NCI-H2107 treated with DMSO at 0.1 percent for 48 hours (cell line): Measurements from ENCODE around the gene KRTAP5-4.
A peak's percentile ranks its signal among the peaks of the same experiment; 100 is the strongest.
"Not testable (repeated sequence)": the region's sequence is repeated elsewhere in the genome, so short reads cannot be mapped to it uniquely, and the experiment has no call there.

ENCODE experiments used
- DNase-seq: peaks from one replicate; lab custom pipeline; 2025; ENCODE audit not compliant: unreplicated experiment; lab: John Stamatoyannopoulos, UW

KRTAP5-4 gene

DNA sequence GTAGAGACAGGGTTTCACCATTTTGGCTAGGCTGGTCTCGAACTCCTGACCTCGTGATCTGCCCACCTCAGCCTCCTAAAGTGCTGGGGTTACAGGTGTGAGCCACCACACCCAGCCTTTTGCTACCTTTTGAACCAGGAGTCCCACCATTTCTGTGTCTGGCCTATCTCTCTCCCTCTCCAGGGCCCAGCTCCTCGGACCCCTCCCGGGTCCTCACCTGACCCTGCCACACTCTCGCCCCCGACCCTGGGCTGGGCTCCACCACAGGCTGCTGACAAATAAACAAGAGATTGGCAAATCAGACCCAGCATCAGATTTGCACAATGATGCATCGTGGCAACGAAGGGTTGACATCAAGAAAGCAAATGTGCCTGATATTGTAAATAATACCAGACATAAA, 16.4 kb upstream of the KRTAP5-4 start:
- no peak for DNase-seq

DNA sequence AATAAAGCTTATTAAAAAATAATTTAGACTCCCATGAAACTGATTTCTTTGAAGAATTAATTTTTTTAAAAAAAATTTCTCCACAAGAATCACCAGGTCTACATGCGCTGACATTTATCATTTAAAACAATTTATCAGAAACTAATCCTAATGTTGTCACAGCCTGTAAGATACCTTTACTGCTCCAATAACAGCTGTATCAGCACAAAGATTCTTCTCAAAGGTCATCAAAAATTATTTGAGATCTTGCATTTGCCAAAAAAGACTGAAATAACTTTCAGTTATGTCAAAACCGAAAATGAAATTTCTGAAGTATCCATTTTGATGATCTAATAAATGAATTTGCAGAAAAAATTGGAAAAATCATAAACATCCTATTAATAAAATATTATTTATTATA, 15.7 kb upstream of the KRTAP5-4 start:
- no peak for DNase-seq

DNA sequence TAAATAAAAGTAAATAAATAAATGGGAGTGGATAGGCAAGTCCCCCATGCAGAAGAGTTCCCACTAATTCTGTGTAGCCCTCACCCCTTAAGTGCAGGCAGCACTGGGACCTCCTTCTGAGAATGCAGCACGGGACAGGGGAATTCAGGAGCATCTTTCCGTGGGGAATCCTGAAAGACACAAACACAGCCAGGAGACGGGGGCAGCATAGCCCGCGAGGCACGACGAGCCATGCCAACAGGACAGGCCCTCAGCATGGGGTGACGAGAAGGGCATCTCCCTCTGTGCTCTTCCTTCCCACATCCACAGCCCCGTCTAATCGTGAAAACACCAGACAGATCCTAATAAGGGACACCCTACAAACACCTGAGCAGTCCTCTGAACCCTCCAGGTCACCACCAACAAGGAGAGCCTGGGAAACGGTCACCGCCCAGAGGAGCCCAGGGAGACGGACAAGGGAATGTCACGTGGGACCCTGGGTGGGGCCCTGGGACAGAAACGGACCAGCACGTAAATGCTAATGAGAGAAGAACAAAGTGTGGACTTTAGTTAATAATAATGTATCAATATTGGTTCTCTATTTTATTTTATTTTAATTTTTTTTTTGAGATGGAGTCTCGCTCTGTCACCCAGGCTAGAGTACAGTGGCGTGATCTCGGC, 14.5 kb upstream of the KRTAP5-4 start:
- no peak for DNase-seq

DNA sequence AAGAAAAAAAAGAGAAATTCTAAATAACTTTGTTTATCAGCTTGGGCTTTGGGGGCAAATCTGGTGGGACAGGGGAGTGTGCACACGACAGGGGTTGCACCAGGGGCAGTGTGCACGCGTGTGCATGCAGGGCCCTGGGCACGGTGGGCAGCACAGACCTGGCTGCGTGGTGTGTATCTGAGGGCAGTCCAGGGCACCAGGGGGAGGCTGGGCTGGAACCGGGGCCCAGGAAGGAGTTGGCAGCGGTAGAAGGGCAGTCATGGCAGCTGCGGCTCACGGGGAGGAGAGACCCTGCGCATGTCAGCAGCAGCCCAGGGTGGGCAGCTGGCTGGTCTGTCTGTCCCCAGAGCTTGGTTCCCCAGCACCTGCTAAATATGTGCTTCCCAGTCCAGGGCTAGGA, 11.9 kb upstream of the KRTAP5-4 start:
- DNase-seq, result no peak

DNA sequence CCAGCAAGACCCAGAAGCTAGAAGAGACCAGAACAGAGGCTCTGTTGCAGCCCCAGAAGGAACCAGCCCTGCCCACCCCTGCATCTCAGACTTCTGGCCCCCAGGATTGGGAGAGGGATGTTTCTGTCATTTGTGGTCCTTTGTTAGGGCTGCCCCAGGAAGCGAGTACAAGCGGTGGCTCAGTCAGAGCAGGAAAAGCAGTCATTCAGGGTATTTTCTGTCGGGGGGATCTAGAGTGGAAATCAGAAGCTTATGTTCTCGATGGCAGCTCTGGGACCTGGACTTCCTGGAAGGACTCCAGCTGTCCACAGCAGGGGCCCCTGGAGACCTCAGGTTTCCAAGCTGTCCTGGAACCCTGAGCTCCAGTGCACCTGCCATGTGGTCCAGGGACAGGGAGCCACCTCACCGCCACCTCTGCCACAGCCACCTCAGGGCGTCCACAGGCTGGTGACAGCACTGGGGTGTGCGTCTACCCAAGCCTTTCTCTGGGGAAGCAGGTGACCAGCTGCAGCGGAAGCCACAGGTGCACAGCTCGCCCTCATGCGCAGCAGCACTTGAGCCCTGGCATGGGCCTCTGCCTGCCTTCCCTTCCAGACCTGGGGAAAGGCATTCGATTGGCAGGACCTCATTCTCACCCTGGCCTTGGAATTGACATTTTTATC, 10.2 kb upstream of the KRTAP5-4 start:
- DNase-seq, result peak; percentile 46

DNA sequence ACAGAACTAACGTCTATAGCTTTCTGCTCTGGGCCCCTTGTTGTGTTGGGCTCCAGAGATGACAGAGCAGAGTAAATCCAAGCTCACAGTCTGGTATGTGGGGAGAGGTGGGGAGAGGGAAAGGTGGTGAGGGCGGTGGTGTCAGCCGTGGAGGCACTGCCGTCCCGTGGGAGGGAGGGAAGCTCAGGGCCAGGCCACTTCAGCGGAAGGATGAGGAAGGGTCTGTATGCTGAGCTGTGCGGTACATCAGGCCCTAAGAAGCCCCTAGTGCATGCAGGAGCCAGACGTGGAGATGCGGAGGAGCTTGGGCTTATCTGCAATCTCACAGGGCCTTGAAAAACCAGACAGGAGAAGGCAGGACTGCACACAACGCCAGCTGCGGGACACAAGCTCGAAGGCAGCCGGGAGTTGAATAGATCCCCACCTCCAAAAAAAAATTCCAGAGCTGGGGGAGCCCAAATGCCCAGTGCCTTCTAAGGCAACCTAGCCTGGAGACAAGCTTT, 9.2 kb upstream of the KRTAP5-4 start:
- DNase-seq, result no peak

DNA sequence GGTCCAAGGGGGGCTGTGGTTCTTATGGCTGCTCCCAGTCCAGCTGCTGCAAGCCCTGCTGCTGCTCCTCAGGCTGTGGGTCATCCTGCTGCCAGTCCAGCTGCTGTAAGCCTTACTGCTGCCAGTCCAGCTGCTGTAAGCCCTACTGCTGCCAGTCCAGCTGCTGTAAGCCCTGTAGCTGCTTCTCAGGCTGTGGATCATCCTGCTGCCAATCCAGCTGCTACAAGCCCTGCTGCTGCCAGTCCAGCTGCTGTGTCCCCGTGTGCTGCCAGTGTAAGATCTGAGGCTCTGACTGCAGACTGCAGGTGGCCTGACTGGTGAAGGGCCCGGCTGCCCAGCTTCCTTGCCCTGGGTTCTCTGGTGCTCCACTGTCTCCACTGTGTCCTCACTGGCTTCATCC, 8.3 kb upstream of the KRTAP5-4 start:
- no peak for DNase-seq

DNA sequence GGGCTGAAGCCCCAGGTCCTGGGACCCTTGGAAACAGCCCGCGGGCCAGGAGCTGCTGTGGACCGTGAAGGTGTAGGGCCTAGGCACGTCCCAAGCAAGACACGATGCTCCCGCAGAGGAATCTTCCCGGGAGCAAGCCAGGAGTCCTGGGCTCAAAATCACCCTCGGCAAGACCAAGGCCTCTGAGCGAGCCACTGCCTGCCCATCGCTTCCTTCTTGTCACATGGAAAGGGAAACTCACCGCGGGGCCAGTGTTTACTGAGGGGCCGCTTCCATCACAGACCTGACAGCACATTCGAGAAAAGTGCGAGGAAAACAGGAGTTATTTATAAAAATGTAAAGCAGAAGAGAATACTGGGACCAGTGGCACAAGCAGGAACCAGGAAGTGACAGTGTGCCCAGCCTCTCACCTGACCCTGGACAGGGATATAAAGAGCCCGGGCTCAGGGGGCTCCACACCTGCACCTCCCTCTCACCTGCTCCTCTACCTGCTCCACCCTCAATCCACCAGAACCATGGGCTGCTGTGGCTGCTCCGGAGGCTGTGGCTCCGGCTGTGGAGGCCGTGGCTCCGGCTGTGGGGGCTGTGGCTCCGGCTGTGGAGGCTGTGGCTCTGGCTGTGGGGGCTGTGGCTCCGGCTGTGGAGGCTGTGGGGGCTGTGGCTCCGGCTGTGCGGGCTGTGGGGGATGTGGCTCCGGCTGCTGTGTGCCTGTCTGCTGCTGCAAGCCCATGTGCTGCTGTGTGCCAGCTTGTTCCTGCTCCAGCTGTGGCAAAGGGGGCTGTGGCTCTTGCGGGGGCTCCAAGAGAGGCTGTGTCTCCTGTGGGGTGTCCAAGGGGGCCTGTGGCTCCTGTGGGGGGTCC, 7.6 kb upstream of the KRTAP5-4 start, which contains the start of gene KRTAP5-5:
Gene KRTAP5-5 (plus strand): TSS at position 450 of the 860 bp plus-strand sequence. CDS start 66 bp downstream, at position 516.
- no peak for DNase-seq

DNA sequence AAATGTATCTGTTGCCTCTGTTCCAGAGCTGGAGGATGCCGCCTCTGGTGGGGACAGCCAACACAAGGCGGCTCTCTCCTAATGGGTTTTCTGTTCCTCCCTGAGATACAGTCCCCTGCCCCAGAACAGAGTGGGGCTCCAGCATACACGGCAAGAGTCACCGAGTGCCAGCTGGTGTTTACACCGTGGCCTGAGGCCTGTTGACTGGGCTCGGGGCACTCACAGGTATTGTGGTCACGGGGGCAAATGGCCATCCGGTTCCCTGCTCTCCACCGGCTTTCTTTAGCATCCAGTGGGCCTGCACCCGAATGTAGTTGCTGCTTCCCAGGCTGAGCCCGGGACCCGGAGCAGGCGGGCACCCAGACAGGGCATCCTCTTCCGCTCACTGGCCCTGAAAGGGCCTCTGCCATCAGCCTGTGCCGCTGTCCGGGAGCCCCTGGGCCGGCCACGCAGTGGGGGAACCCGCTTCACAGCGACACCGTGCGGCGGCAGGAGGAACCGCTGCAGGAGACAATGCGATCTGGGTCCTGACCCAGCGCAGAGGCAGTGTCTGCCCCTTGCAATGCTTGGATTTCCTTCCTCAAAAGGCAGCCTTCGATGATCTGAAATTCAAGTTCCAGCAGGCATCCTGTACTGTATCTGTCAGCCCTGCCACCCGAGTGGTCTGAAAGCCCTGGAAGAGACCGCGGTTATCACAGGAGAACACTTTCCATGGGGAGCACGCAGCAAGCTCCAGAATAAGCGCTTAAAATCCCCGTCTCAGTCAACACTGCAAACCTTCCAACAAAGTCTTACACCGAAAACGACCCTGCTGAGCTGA, 6.8 kb upstream of the KRTAP5-4 start:
- DNase-seq, result peak; percentile 3

DNA sequence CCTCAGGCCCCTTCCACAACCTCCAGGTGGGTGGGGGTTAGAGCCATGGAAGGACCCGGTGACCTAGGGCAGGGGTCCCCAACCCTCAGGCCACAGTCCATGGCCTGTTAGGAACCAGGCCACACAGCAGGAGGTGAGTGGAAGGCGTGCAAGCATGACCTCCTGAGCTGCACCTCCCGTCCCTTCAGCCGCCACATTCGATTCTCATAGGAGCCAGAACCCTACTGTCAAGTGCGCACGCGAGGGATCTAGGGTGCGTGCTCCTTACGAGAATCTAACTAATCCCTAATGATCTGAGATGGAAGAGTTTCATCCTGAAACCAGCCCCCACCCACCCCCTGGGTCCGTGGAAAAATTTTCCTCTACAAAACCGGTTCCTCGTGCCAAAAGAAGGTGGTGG, 3.6 kb upstream of the KRTAP5-4 start:
- no peak for DNase-seq

DNA sequence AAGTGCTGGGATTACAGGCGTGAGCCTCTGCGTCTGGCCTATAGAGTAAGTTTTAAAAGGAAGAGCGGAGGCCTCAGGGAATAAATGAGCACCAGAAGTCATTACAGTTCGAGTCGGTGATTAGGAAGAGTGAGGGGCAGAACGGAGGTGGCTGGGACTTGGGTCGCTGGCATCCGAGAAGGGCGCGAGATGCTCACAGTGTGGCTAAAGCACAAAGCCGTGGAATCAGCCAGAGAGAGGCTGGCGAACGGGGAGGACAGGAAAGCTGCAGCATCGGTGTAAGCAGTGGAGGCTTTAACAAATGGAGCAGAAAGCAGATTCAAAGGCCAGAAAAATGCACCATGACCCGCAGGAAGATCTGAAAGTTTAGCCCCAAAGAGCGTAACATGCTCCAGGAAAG, 2.7 kb upstream of the KRTAP5-4 start:
- DNase-seq, result no peak

DNA sequence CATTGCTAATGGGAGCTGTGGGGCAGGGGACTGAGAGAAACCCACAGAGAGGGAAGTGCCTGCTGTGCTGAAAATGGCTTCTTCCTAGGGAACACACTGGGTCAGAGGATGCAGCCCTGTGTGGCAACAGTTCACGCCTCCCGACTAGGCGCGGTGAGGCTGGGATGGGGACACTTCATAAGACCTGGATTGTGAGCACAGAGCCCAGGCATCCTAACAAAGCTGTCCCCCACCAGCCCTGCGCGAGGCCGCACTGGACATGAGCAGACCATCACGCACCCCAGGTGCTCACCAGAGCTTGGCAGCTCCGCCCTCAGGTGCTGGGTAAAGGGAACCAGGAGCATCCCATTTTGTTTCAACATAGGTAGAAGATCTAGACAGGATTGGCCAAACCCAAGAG, 1.8 kb upstream of the KRTAP5-4 start:
- DNase-seq, result no peak

DNA sequence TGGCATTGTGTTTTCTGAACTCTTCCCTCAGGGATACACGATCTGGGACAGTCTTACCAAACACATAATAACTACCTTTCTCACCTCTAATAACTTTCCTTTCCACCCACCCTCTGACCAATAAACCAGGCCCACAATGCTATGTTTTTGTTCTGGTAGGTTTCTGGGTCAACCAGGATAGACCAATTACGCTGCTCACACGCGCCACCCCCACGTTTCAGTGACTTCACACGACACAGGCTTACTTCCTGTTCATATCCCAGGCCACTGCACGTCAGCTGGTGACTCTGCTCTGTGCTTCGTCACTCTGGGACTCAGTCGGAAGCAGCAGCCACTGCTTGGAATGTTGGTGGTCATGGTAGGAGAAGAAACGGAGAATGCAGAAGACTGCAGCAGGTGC, 2.5 kb downstream of the KRTAP5-4 start:
- DNase-seq, result no peak

DNA sequence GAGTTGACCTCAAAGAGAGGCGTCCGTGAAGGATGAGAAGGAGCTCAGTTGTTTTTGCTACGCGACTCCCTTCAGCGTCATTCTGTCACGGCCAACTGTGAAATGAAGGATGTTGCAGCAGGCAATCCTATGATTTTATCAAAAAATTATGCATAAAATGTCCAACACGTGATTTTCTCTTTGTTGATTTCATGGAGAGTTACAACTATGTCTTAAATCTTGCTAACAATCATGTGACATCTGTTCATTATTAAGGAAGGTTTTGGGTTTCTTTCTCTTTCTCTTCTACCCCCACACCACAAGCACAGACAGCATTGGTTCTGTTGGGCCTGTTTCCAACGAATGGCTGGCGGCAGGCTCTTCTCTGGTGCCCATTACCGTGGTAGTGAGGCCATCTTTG, 3.7 kb downstream of the KRTAP5-4 start:
- DNase-seq, result no peak

DNA sequence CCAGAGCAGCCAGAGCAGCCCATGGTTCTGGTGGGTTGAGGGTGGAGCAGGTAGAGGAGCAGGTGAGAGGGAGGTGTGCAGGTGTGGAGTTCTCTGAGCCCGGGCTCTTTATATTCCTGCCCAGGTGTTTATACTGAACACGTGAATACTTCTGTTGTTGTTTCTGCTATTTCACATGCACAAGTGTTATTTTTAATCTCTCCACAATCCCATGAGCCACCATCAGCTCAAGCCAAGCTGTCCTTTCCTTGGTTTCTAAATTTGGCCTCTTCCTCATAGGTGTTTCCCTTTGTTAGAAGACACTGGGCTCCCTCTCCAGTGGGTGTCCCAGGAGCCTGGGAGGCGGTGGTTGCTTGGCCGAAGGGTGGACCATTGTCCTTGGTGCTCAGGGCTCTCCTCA, 13.6 kb downstream of the KRTAP5-4 start, which contains the start of gene KRTAP5-3:
Gene KRTAP5-3 (minus strand): TSS at position 101 of the 400 bp plus-strand sequence. CDS start 78 bp downstream, at position 23.
- DNase-seq, result peak; percentile 11

DNA sequence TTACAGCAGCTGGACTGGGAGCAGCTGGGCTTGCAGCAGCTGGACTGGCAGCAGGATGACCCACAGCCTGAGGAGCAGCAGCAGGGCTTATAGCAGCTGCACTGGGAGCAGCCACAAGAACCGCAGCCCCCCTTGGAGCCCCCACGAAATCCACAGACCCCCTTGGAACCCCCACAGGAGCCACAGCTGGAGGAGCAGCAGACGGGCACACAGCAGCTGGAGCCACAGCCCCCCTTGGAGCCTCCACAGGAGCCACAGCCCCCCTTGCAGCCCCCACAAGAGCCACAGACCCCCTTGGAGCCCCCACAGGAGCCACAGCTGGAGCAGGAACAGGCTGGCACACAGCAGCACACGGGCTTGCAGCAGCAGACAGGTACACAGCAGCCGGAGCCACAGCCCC, 14.0 kb downstream of the KRTAP5-4 start:
- DNase-seq, result not testable (repeated sequence)

DNA sequence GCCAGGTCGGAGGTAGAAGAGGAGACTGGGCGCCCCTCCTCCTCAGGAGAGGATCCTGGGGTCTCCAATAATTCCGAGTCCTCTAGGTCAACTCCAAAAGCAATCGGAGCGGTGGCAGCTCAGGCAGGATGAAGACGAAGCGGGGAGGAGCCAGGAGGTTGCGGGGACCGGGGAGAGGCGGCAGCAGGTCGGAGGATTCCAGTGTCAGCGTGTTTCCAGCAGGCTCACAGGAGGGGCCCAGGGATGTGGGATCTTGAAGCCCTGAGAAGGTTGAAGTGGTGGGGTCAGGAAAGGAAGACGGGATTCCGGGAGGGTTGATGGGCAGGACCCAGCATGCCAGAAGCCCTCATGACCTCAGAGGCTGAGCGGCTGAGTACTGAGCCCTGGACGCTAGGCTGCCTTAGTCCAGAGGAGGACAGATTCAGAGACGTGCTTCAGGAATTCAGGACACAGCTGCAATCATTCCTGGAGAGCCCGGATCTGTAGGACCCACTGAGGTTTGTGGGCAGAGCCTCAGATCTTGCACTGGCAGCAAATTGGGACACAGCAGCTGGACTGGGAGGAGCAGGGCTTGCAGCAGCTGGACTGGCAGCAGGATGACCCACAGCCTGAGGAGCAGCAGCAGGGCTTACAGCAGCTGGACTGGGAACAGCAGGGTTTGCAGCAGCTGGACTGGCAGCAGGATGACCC, 14.6 kb downstream of the KRTAP5-4 start:
- not testable (repeated sequence) for DNase-seq

DNA sequence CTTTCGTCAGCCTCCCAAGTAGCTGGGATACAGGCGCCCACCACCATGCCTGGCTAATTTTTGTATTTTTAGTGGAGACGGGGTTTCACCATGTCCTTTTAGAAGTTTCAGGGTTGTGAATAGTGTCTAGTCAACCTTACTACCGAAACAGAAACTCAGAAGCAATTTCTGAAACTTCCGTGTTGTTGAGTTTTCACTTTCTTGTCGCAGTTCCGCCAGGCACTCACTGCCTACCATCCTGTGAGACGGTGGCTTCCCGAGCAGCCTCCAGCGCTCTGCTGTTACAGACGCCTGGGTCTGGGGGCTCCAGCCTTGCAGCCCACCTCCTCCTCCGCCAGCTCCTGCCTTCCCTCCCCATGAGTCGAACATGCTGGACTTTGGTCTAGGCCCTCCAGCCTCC, 16.0 kb downstream of the KRTAP5-4 start:
- DNase-seq, result not testable (repeated sequence)

DNA sequence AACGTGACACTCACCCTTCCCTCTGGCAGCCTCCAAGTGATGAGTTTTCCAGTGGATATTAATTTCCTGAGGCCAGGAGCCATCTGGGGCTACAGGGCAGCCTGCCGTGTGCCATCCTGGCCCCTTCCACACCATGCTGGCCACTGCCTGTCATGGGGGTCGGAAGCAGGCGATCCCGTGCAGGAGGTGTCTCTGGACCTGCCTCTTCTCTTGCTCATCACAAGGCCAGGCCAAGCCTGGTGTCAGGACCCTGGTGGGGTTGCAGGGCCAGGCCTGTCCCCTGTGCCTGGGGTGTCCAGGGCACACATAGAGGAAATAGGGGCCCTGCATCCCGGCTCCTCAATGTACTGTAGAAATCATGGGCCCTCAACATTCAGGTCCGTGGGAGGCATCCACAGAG, 17.2 kb downstream of the KRTAP5-4 start:
- DNase-seq, result no peak

DNA sequence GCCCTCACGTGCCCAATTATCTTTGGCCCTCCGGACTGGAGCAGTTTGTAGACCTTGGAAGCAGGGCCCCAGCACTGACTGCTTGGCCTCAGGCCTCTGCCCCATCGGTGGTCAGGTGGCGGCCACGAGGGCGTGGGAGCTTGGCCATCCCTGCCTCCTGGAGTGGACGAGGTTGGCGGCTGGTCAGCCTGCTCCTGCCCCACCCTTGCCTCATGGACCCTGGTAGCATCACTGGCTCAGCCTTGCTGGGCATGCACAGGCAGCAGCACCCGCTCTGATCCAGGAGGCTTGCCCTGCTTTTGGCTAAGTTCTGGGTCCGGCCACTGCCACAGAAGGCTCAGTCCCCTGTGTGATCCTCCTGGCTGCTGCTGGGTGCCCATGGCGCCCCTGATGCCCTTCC, 17.8 kb downstream of the KRTAP5-4 start:
- DNase-seq, result no peak
